ENCODE data around the gene DOCK1.

Gene DOCK1

DNA sequence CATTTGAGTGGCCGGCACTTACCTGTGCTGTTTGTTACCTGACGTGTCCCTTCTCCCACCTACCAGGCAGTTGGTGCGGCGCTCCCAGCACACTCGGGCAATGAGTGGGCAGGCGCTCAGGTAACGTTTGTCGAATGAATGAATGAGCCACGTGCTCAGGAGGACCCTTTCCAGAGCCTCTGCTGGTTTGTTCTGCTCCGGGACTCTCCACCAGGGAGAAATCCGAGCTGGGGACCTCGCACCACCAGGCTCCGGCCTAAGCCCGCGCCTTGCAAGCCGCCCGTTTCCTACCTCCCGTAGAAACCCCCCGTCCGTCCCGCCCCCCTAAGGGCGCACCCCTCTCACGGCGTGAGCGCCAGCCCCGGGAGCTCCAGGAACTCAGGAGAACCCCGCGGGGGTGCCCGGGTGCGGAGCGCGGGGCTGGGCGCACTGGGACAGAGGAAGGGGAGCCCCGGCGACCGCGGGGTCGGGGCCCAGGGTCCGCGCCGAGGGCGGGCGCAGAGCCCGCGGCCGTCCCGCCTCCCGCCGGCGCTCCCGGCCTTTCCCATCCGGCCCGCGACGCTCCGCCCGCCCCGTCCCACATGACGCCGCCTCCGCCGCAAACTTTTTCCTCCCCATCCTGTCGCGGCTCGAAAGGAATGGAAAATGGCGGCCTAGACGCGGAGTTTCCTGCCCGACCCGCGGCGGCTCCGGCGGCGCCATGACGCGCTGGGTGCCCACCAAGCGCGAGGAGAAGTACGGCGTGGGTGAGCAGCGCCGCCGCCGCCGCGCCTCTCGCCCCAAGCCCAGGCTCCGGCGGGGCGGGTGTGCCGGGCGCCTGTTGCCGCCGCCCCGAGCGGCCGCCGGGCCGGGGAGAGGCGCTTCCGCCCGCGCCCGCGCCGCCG is at the start of gene DOCK1:
Gene DOCK1, plus strand, starts transcription at position 611 of the 884 bp plus-strand sequence. Its CDS starts 90 bp downstream, at position 701.
- H3K4me3 ChIP-seq (ENCODE audit: low read depth, low read length), result peak within 1 kb of the TSS; percentile 75
- TF ChIP-seq, protein P1, sequence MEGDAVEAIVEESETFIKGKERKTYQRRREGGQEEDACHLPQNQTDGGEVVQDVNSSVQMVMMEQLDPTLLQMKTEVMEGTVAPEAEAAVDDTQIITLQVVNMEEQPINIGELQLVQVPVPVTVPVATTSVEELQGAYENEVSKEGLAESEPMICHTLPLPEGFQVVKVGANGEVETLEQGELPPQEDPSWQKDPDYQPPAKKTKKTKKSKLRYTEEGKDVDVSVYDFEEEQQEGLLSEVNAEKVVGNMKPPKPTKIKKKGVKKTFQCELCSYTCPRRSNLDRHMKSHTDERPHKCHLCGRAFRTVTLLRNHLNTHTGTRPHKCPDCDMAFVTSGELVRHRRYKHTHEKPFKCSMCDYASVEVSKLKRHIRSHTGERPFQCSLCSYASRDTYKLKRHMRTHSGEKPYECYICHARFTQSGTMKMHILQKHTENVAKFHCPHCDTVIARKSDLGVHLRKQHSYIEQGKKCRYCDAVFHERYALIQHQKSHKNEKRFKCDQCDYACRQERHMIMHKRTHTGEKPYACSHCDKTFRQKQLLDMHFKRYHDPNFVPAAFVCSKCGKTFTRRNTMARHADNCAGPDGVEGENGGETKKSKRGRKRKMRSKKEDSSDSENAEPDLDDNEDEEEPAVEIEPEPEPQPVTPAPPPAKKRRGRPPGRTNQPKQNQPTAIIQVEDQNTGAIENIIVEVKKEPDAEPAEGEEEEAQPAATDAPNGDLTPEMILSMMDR (IDR thresholded peaks at IDR 0.05; ENCODE audit: control insufficient read depth, extremely low read depth, insufficient read depth), result no peak
- DNase-seq (ENCODE audit: low read depth), result no peak

DNA sequence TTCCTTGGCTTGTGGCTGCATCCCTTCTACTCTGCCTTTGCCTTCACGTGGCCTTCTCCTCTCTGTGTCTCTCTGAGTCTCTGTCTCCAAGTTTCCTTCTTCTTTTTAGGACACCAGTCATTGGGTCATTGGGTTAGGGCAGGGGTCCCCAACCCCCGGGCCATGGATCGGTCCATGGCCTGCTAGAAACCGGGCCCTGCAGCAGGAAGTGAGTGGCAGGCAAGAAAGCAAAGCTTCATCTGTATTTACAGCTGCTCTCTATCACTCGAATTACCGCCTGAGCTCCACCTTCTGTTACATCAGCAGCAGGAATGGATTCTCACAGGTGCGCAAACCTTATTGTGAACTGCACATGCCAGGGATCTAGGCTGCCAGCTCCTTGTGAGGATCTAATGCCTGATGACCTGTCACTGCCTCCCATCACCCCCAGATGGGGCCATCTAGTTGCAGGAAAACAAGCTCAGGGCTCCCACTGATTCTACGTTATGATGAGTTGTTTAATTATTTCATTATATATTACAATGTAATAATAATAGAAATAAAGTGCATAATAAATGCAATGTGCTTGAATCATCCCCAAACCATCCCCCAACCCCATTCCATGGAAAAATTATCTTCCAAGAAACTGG is 47.9 kb upstream of the DOCK1 start:
- DNase-seq (ENCODE audit: low read depth), result no peak
- TF ChIP-seq, protein P1 (IDR thresholded peaks at IDR 0.05; ENCODE audit: control insufficient read depth, extremely low read depth, insufficient read depth), result no peak
- H3K4me3 ChIP-seq (ENCODE audit: low read depth, low read length), result no peak overlapping the region

DNA sequence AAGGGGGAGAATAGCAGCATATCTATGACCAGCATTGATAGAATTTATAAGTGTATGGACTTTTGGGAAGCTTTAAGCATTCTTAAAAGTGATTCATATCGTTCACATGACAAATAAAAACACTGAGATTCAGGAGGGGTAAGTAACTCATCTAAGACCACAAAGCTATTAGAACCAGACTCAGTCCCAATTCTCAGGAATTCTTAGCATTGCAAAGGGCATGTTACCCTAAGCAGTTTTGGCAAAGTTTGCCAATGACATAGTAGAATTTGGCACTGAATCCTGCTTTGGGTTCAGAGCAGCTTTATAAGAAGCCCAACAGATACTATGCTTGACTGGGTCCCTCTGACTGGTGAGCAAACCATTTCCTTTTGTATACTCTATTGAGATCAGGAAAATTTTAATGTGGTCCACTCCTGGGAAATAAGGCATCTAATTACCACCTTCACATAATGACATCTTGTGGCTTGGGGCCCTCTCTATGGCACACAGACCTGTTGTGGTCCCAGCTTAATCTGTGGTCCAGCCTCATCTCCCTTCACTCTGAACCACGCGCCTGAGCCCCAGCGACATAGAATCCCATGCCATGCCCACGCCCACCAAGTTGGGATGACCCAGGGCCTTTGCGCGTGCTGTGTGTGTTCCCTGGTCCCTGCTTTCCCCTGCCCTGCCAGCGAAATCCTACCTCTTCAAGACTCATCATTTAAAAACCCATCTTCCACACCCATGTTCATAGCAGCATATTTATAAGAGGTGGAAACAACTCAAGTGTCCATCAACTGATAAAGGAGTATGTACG is 37.5 kb upstream of the DOCK1 start:
- TF ChIP-seq, protein P1 (IDR thresholded peaks at IDR 0.05; ENCODE audit: control insufficient read depth, extremely low read depth, insufficient read depth), result no peak
- H3K4me3 ChIP-seq (ENCODE audit: low read depth, low read length), result no peak overlapping the region
- no peak for DNase-seq (ENCODE audit: low read depth)

DNA sequence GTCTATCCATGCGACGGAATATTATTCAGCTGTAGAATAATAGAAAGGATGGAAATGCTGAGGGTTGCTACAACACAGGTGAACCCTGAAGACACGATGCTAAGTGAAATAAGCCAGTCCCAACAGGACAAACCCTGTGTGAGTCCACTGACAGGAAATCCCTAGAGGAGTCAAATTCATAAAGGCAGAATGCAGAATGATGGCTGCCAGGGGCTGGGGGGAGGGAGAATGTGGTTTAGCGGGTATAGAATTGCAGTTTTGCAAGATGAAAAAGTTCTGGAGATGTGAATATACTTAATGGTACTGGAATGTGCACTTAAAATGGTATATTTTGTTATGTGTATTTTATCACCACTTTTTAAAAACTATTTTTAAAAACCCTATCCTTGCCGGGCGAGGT is 36.9 kb upstream of the DOCK1 start:
- TF ChIP-seq, protein P1 (IDR thresholded peaks at IDR 0.05; ENCODE audit: control insufficient read depth, extremely low read depth, insufficient read depth), result no peak
- no peak overlapping the region for H3K4me3 ChIP-seq (ENCODE audit: low read depth, low read length)
- no peak for DNase-seq (ENCODE audit: low read depth)

DNA sequence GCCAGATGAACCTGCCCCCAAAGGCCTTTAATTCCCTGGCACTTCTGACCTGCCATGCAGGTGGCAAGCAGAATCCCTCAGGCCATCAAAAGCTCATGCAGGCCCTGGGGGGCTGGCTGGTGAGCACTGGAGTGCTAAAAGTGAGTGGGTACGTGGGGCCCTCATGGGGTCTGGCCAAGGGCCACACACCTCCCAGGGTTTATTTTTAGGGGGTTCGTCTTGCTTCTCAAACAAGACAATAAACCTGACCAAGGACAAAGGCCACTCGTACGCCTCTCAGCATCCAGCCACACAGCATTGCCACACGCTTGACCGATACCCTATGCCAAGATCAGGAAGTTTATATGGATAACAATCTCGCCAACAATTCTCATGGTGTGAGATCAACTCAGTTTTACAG is 33.1 kb upstream of the DOCK1 start:
- DNase-seq (ENCODE audit: low read depth), result no peak
- H3K4me3 ChIP-seq (ENCODE audit: low read depth, low read length), result no peak overlapping the region
- TF ChIP-seq, protein P1 (IDR thresholded peaks at IDR 0.05; ENCODE audit: control insufficient read depth, extremely low read depth, insufficient read depth), result no peak

- H3K4me3 ChIP-seq (ENCODE audit: low read depth, low read length), result no peak overlapping the region
- TF ChIP-seq, protein P1 (IDR thresholded peaks at IDR 0.05; ENCODE audit: control insufficient read depth, extremely low read depth, insufficient read depth), result no peak
- DNase-seq (ENCODE audit: low read depth), result no peak
Measured at GRCh38 chr10:126872768-126873167, 32.5 kb upstream of the DOCK1 start.

All from LNCaP clone FGC (cell line).